HCT116 (cell line): ENCODE data around the gene RGPD8.
"Not testable (repeated sequence)": the region's sequence is repeated elsewhere in the genome, so short reads cannot be mapped to it uniquely, and the experiment has no call there.

ENCODE experiments used
- EGR1 ChIP-seq: IDR thresholded peaks from 2 replicates; pipeline ENCODE4 v1.6.1; 2012; ENCODE audit warnings: low read depth
- EZH2 ChIP-seq: fragments of 200-600 bp; sonication (generic); IDR thresholded peaks from 2 replicates; pipeline ENCODE4 v1.6.1; 2017; ENCODE audit warnings: antibody characterized with exemption, mixed run types
- EZH2phosphoT487 ChIP-seq: fragments of 200-600 bp; IDR thresholded peaks from 2 replicates; pipeline ENCODE4 v1.6.1; 2018; ENCODE audit warnings: antibody characterized with exemption, borderline replicate concordance
- POLR2A ChIP-seq: IDR thresholded peaks from 2 replicates; pipeline ENCODE4 v1.7.0; 2011; ENCODE audit warnings: borderline replicate concordance; ENCODE audit not compliant: insufficient read depth, insufficient read length; ENCODE audit errors: extremely low read depth
- POLR2AphosphoS5 ChIP-seq: IDR thresholded peaks from 2 replicates; pipeline ENCODE4 v1.6.1; 2011; ENCODE audit warnings: mild to moderate bottlenecking, low read depth, low read length, moderate library complexity
- RAD21 ChIP-seq: IDR thresholded peaks from 2 replicates; pipeline ENCODE4 v1.6.1; 2012; ENCODE audit warnings: low read depth, mild to moderate bottlenecking
- ZFX ChIP-seq: fragments of 450-650 bp; IDR thresholded peaks from 2 replicates; pipeline ENCODE4 v1.6.1; 2017
- ZNF274 ChIP-seq: fragments of 200-500 bp; sonication (Bioruptor generic); IDR thresholded peaks from 2 replicates; pipeline ENCODE4 v1.6.1; 2014; ENCODE audit warnings: mild to moderate bottlenecking, low read depth, low read length, inconsistent platforms
- TF ChIP-seq, protein P1 (sequence below), 3 experiments: fragments of 200-600 bp in 1 of 3; sonication (generic) in 1 of 3; IDR thresholded peaks in 2 of 3; conservative IDR thresholded peaks in 1 of 3; 2 replicates each; pipeline ENCODE4 v1.5.1; 2012 to 2017; ENCODE audit warnings: low read depth in 2 of 3, low read length in 2 of 3, antibody characterized with exemption in 1 of 3, borderline replicate concordance in 1 of 3, control low read depth in 1 of 3, mild to moderate bottlenecking in 1 of 3, mixed read lengths in 1 of 3, mixed run types in 1 of 3, moderate library complexity in 1 of 3; ENCODE audit not compliant: insufficient read depth in 1 of 3
- TF ChIP-seq, protein P2 (sequence below): IDR thresholded peaks from 2 replicates; pipeline ENCODE4 v1.6.1; 2012; ENCODE audit warnings: low read depth
- TF ChIP-seq, protein P3 (sequence below): IDR thresholded peaks from 2 replicates; pipeline ENCODE4 v1.6.1; 2012

DNA sequence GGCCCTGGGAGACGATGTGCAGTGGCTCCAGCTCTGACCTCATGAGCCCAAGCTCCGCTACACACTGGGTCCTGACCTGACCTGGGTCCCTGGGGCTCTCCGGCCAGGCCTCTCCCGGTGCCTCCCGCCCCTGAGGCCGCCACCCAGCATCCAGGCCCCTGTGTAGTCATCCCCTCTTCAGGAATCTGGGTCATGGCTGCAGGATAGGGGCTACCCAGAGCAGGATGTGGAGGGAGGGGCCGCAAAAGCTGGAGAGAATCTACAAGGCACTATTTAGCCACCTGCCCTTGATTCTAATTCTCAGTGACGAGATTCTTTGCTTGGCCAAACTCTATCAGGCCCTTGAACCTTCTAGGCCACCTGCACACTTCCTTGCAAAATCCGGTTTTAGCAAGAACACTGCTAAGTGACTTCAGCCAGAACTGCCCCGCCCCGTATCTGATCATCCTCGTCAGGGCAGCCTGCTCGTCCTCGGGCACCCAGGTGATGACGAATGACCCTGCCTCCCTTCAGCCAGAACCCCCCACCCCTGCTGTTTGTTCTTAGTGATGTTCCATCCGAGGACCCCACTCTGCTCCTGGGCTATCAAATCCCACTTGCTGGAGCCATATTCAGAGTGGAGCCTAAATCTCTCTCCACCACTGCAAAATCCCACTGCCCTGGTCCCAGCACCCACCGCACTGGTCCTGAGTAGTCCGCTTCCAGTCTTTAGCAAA lies 2.4 kb upstream of the RGPD8 start:
- TF ChIP-seq, protein P1, sequence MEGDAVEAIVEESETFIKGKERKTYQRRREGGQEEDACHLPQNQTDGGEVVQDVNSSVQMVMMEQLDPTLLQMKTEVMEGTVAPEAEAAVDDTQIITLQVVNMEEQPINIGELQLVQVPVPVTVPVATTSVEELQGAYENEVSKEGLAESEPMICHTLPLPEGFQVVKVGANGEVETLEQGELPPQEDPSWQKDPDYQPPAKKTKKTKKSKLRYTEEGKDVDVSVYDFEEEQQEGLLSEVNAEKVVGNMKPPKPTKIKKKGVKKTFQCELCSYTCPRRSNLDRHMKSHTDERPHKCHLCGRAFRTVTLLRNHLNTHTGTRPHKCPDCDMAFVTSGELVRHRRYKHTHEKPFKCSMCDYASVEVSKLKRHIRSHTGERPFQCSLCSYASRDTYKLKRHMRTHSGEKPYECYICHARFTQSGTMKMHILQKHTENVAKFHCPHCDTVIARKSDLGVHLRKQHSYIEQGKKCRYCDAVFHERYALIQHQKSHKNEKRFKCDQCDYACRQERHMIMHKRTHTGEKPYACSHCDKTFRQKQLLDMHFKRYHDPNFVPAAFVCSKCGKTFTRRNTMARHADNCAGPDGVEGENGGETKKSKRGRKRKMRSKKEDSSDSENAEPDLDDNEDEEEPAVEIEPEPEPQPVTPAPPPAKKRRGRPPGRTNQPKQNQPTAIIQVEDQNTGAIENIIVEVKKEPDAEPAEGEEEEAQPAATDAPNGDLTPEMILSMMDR (IDR thresholded peaks at IDR 0.05 in 2 of 3, conservative IDR thresholded peaks at IDR 0.05 in 1 of 3; ENCODE audit: borderline replicate concordance in 1 of 3, insufficient read depth in 1 of 3, low read depth in 2 of 3, low read length in 2 of 3), result not testable (repeated sequence)
- TF ChIP-seq POLR2A, RAD21, EZH2, POLR2AphosphoS5, EZH2phosphoT487, ZNF274, ZFX, EGR1: not testable (repeated sequence)
- TF ChIP-seq, protein P2, sequence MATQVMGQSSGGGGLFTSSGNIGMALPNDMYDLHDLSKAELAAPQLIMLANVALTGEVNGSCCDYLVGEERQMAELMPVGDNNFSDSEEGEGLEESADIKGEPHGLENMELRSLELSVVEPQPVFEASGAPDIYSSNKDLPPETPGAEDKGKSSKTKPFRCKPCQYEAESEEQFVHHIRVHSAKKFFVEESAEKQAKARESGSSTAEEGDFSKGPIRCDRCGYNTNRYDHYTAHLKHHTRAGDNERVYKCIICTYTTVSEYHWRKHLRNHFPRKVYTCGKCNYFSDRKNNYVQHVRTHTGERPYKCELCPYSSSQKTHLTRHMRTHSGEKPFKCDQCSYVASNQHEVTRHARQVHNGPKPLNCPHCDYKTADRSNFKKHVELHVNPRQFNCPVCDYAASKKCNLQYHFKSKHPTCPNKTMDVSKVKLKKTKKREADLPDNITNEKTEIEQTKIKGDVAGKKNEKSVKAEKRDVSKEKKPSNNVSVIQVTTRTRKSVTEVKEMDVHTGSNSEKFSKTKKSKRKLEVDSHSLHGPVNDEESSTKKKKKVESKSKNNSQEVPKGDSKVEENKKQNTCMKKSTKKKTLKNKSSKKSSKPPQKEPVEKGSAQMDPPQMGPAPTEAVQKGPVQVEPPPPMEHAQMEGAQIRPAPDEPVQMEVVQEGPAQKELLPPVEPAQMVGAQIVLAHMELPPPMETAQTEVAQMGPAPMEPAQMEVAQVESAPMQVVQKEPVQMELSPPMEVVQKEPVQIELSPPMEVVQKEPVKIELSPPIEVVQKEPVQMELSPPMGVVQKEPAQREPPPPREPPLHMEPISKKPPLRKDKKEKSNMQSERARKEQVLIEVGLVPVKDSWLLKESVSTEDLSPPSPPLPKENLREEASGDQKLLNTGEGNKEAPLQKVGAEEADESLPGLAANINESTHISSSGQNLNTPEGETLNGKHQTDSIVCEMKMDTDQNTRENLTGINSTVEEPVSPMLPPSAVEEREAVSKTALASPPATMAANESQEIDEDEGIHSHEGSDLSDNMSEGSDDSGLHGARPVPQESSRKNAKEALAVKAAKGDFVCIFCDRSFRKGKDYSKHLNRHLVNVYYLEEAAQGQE, result not testable (repeated sequence)
- TF ChIP-seq, protein P3, sequence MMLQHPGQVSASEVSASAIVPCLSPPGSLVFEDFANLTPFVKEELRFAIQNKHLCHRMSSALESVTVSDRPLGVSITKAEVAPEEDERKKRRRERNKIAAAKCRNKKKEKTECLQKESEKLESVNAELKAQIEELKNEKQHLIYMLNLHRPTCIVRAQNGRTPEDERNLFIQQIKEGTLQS, result not testable (repeated sequence)
